Stimulated activated CD8-positive, alpha-beta memory T cell treated with anti-CD3 and anti-CD28 coated beads, Interleukin-7, amount 100 ng/mL, for 4 hours (primary cell): ENCODE data around the gene DPEP2.
A peak's percentile ranks its signal among the peaks of the same experiment; 100 is the strongest.
"Not testable (repeated sequence)": the region's sequence is repeated elsewhere in the genome, so short reads cannot be mapped to it uniquely, and the experiment has no call there.

Experiments
- DNase-seq, 2 donors: peaks; one replicate each; pipeline ENCODE4 v3.0.0-alpha.2; 2020; ENCODE audit warnings: low read depth in 2 of 2

DPEP2 gene

DNA sequence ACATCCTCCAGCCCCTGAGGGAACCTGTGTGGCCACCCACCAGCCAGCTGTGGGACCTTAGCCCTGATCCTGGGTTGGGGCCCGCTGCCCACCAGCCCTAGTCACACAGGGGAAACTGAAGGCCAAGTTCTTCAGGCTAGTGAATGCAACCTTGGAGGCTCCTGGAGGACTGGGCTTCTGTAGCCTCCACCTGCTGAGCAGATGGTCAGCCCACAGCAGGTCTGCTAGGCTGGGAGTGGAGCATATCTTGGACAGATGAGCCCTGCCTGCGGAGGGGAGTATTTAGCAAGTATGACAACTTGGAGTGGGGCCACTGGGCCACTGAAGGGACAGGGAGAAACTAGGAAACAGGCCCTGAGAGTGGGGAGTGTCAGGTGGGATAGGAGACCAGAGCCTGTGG, 23.1 kb downstream of the DPEP2 start:
- DNase-seq: no peak

DNA sequence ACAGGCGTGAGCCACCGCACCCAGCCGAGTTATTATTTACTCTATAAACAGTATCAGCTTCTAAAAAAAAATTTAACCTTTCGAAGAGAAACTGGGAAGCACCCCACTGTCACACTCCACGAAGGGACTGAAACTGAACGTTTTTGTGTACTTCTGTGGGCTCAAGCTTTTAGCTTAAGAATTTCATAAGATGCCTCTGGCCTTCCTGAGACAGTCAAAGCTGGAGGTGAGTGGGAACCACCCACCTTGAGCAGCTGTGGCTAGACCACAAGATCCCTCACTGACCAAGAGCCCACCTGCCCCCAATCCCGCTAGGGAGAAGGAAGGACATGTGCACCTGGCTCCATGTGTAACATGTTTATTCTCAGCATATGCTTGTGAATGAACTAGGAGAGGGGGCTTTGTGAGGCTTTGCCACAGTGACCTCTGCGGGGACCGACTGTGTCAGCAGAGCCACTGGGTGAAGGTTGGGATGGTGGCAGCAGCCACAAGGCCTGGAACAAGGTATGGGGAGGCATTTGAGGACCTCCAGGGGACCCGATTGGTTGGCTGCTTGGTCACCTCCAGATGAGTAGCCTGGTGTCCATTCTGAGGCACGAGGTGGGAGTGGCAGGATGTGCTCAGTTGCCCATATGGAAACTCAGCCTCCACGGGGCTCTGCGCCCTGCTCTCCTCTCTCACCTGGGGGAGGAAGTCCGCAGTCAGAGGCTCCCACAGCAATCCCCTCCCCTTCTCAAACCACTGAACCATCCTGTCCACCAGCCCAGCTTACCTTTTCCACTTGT, 23.8 kb downstream of the DPEP2 start:
- no peak for DNase-seq

DNA sequence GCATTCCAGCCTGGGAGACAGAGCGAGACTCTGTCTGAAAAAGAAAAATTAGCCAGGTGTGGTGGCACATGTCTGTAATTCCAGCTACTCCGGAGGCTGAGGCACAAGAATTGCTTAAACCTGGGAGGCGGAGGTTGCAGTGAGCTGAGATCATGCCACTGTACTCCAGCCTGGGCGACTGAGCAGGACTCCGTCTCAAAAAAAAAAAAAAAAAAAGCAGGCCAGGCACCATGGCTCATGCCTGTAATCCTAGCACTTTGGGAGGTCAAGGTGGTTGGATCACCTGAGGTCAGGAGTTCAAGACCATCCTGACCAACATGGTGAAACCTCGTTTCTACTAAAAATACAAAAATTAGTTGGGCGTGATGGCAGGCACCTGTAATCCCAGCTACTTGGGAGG, 27.0 kb downstream of the DPEP2 start:
- DNase-seq: not testable (repeated sequence)

DNA sequence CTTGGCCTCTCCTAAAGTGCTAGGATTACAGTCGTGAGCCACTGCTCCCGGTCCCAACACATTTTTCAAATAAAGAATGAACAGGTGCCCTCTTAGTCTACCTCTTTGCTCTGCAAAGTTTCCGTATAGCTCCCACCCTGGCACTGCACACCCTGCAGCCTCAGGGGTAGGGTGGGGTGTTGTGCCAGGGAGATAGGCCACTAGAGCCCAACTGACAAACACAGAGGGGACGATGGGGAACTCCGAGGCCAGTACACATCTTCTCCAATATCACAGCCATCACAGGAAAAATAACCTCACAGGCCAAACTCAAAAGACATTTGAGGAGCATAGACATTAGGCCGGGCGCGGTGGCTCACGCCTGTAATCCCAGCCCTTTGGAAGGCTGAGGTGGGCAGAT, 28.2 kb downstream of the DPEP2 start:
- no peak for DNase-seq

DNA sequence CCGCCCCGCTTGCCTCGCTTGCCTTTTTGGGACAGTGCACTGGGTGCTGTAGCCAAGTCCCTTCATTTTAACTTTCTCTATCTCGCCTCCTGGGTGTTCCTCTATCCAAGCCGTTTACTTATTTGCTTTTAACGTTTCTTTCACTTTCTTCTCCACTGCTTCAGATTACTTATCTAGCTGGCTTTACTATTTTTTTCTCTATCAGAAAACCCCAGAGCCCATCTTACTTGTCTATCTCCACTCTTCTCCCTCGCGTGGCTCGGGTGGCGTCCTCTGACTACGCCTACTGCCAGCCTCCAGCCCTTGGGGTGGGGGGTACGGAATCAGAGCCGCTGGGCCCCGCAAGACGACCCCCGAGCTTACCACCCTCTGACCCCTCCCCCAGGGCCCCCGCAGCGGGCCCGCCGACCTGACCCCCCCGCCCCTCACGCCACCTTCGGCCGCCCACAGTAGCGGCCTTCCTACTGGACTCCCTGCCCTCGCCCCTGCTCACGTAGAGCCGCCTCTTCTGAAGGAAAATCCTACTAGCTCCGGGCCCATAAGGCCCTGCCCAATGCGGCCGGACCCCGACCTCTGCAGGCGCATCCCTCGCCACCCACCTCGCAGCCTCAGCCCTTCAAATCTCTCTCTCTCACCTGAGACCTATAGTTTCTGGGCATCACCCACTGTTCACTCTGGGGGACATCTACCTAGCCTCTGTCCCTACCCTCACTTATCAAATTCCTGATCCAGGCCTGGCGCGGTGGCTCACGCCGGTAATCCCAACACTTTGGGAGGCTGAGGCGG, 29.8 kb downstream of the DPEP2 start:
- no peak for DNase-seq

DNA sequence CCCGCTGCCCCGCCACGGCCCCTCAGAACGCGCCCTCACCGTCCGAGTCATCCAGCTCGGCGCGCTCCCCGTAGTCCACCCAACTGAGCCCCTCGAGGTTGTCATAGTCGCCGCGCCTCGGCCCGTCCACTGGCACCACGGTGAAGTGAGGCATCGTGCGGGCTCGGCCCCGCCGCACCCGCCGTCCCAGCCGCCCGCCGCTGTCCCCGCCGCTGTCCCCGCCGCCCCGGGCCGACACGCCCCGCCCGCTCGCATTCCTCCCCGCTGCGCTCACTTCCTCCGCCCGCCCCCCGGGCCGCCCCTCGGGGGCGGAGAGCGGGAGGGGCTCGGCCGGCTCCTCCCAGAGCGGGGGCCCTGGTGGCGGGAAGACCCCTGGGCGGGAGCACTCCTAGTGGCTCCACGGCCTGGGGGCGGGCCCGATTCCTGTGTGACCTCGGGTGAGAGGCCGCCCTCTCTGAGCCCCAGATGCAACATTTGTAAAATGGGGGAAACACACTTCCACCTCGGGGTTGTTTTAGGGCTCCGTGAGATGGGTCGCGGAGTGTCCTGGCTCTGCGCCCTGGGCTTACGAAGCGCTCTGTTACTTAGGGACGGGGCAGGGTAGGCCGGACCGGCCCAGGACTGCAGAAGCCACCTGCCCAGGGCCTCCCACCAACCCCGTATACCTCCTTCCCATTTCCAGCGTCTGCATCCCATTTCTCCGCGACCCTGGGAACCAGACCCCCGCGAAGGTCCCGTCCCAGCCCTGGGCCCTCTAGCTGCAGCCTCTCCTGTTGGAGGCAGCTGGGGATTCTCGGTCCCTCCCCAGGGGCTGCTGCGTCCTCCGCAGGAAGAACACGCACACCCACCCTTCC, 30.7 kb downstream of the DPEP2 start, which contains the start of gene SLC12A4:
Gene SLC12A4 (minus strand): TSS at position 238 of the 854 bp plus-strand sequence. CDS start 84 bp downstream, at position 154.
- peak; percentile 50 to 78 for DNase-seq

DNA sequence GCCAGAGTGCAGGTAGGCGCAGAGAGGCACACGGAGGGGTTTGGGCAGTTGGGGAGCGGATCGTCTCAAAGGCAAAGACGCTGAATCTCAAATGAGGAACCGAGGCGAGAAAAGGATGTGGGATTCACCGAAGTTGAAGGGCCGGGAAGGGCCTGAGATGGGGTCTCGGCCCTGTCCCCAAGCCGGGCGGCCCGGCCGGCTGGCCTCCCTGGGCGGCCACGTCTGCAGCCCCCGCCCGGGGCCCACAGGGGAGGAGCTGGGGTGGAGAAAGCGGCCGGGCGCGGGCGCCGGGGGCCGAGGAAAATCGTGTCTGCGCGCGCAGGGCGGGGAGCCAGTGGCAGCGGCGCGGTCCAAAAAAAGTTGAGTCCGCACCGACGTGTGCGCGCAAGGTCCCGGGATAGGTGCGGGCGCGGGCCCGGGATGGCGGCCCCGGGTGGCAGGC, 31.3 kb downstream of the DPEP2 start:
- no peak for DNase-seq

DNA sequence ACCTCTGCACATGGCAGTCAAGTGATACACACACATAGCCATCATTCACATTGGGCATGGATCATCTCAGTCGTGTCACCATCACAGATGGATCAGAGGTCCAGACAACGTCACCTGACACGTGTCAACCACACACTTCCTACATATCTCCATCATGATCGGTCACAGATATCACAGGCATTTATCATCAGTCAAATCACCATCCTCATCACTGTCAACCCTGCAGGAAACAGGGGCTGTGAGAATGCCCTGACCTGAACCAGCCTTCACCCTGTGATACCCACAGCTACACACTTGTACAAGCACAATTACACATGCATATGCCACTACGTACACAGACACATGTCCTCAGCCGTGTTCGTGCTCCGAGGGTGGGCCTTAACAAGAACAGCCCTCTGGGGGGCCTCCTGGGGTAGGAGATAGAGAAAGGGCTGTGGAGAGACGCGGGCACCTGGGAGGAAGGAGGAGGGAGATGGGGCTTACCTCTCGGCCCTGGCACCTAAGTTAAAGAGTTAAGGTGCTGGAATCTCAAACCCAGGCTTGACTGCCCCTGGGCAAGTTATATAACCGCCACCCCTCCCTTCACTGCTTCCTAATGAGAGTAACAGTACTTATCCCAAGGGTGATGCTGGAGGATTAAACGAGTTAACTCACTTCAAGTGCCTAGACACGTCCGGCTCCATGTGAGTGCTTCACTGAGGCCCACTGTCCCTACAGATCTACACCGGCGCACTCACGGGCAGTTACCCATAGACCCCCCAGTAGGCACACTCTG, 31.9 kb downstream of the DPEP2 start:
- no peak for DNase-seq

DNA sequence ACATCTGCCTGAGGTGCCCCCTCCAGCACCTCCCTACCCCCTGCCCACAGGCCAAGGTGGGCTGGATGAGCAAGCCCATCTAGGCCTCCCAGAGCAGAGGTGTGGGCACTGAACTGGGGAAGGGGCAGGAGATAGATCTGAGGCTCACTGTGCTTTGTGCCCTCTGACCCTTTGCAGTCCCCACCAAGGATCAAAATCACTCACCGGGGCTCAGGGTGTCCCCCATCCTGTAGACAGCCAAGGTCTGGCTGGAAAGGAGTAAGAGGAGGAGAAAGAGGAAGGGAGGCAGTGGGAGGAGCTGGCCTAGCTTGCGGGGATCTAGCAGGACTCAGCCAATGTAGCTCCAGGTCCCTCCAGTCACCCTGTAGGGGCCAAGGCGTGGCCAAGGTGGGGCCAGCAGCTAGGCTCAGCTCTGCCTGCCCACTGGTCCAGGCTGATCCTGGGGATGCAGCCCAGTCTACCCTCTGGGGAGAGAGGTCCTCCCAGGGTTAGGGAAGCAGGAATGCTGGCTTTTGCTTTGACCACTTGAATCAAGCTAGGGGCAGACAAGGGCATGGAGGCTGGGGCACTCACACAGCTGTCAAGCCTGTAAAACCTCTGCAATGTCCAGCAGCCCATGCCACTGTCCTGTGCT, 32.6 kb downstream of the DPEP2 start:
- DNase-seq: no peak

DNA sequence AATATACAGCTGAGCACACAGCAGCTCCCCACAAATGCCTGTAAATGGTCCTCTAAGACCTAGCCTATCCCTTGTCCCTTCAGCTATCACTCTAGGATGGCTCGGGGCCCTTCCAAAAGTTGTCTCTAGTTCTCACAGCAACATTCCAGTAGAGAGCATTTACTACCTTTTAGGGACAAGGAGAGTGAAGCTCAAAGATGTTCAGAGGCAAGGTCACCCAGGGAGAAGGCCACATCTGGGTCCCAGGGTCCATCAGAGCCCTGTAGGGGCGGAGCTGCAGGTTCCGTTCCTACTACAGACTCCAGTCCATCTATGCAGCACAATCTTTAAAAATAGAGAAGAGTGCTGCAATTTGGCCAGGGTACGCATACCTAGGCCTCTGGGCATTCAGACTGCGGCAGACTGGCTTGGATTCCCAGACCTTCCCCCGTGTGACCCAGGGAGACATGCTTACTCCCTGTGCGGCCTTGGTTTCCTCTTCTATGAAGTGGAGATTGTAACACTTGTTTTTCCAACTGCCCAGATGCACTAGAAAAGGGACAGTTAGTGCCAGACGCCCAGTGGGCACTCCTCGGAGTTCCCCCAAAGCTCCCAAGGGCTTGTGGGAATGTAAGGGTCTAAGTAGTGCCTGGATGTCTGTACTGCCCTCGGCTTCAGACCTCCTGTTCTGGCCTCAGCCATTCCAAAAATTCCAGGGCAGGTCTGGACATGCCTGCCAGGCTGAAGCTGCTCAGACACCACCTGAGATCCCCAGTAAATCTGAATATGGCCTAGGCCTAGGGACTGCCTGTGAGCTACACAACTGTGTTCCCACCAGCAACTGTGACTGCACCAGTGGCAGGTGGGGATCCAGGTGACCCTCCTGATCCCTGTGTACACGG, 33.4 kb downstream of the DPEP2 start:
- DNase-seq: no peak

DNA sequence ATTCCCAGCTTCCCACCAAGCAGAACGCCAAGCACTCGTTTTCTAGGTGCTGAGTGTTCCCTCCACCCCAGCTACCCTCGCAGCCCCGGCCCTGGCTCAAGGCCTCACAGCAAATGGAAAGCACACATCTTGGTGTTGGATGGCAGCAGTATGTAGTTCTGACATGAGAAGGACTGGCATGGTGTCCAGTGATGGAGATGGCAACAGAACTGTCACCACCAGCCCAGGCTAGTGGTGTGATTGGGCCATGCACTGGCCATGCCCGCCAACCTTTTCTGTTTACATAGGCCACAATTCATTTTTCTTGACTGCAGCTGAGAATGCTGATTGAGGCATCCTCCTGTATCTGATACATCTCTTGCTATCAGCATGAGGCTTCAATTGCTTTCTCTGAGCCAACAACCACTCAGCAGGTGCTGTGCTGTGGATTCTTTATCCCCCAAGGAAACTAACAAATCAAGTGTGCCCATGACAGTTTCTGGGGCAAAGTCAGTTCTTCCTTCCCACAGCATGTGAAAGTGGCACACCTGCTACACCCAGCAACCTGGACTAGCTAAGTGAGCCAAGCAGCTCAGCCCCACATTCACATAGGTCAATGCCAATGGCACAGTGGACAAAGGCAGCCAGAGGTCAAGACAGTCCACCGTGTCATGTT, 34.7 kb downstream of the DPEP2 start:
- DNase-seq: no peak

DNA sequence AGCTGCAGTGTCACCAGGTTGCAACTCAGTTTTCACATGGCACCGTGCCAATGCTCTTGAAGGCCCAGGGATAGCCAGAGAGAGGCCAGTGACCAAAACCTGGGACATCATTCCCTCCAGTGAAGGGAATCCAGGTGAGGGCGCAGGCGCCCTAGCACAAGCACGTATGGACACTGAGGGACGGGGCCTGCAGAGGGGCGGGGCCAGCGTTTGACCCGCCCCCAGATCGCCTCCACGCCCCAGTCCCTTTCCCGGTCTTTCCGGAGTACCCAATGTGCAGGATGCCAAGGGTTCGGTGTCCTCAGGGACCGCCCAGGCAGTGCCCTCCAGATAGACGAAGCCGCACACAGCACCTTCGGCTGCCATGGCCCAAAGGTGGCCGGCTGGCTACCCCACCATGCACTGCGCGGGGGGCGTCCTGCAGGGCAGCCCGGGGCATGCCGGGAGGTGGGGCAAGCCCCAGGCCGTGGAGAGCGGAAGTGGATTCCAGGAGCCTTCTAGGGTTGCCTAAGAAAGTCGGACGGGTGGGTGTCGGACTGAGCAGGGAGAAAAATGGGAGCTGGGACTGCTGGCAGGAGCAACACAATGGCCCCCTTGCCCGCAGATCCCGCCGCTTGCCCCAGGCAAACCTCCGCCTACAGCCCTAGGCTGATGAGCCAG, 35.5 kb downstream of the DPEP2 start:
- no peak for DNase-seq

DNA sequence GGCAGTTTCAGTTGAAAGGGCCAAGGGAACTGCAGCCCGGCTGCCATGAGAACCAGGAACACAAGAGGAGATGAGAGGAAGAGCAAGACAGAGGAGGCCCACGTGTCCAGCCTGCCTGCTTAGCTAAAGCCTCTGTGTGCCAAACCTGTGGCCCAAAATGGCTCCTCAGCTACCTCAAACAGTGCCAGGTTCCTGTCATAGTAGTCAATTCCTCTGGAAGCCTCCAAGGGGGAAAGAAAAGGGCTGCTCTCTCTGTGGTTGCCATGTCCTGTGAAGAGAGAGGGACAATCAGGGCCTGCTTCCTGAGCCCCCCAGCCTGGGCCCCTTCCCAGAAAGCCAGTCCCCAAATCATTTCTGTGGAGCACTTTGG, 36.0 kb downstream of the DPEP2 start:
- no peak for DNase-seq

DNA sequence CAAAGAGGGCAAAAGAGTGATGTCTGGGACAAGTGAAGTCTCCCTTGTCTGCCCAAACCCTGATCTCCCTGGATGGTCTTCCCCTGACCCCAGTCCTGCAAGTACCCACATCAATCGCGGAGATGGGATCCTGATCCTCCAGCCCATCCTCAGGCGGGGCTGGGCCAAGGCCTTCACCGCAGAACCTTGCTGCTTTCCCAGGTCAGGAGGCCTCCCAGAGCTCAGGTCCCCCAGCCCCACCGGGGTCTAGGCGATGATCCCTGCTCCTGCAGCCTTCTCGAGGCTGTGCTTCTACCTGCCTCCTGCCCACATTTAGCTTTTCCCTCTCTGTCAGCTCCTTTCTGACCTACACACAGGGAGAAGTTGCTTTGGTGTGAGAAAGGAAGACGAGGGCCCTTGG, 37.1 kb downstream of the DPEP2 start:
- no peak for DNase-seq

DNA sequence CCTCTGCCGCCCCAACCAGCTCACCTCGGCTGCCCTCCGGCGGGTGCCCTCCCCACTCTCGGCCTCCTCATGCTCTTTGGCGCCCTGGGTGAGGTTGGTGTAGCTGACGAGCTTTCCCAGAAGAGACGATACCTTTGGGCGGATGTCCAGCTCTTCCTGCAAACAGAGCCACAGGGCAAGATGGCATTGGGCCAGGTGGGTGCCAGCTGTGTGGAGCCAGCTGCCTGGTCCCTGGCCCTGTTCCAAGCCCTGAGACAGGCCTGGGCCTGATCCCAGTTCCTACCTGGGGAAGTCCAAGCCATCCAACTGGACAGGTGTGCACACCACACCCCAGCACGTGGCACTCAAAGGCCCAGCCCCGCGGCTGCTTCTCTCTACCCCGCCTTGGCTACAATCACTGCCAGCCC, 37.7 kb downstream of the DPEP2 start:
- DNase-seq: no peak

DNA sequence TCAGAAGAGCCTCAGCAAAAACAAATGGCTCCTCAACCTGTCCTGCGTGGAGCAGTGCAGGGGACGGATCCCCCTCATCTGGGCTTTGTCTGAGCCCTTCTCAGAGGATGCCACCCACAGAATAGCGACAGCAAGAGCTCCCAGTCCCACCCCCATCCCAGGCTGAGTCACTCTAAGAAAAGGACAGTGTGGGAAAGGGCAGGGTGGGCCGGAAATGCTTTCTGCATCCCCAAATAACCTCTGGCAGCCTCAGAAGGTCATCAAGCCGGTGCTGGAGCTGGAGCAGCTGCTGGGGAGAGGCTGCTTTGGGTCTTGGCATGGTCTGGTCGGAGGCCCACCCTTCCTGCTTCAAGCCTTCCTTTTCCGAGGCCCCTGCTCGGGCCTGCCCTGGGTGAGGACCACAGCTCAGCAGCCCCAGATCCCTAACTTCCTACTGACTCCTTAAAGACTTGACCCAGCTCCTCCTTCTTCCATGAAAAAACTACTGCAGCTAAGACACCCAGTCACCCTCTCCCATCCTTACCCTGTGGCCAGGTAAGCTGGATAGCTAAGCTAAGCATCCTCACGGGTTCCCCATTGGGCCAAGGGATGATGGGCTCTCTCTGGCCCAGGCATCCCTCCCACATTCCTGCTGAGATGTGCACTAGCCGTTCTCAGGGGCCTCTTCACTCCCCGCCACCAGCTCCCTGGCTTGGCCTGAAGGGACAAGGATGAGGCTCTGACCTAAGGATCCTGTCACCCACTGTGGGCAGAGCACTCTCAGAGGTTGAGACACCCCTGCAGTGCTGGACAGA, 39.6 kb downstream of the DPEP2 start:
- no peak for DNase-seq

DNA sequence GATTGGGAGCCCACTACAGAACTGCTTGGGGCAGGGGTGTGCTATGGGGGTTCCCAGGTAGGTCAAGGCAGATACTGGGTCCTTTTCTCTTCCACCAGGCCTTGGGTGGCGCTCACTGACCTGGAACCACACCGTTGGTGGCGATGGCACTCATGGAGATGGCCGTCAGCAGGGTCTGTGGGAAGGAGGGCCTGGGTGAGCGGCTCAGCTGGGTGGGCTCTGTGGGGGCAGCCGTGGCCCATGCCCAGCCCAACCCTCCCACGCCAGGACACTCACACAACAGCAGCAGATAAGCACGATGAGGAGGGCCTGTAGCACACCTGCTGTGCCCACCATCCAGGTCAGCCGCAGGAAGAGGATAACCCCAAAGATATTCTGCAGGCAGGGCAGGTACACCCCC, 41.7 kb downstream of the DPEP2 start:
- DNase-seq: no peak
